Measurements from ENCODE around the gene PXDN. TPM values are rescaled to one million over a fixed set of nuclear protein-coding genes. Genes with fewer than 3 reads are reported as not detected.
"Not testable (repeated sequence)": the region's sequence is repeated elsewhere in the genome, so short reads cannot be mapped to it uniquely, and the experiment has no call there.

PXDN gene
- total RNA-seq, 1 donor from 2014 or later, result 206 TPM

- no peak for DNase-seq (ENCODE audit: low spot score)
These were observed 17.8 kb downstream of the PXDN start for GRCh38 chr2:1726558-1726957.

- DNase-seq (ENCODE audit: low spot score), result not testable (repeated sequence)
These were observed 20.0 kb downstream of the PXDN start for GRCh38 chr2:1724351-1724750.

- DNase-seq (ENCODE audit: low spot score), result no peak
These were observed 20.8 kb downstream of the PXDN start for GRCh38 chr2:1723397-1724042.

- DNase-seq (ENCODE audit: low spot score), result no peak
These were observed 21.6 kb downstream of the PXDN start for GRCh38 chr2:1722692-1723091.

- DNase-seq (ENCODE audit: low spot score), result no peak
These were observed 22.3 kb downstream of the PXDN start for GRCh38 chr2:1721706-1722646.

GRCh38 chr2:1718339-1719220, 25.7 kb downstream of the PXDN start:
- DNase-seq (ENCODE audit: low spot score), result no peak

GRCh38 chr2:1717113-1717512, 27.2 kb downstream of the PXDN start:
- DNase-seq (ENCODE audit: low spot score), result no peak

- no peak for DNase-seq (ENCODE audit: low spot score)
These were observed 27.9 kb downstream of the PXDN start for GRCh38 chr2:1716441-1716840.

- DNase-seq (ENCODE audit: low spot score), result not testable (repeated sequence)
These were observed 28.4 kb downstream of the PXDN start for GRCh38 chr2:1716014-1716305.

GRCh38 chr2:1715184-1716013, 28.9 kb downstream of the PXDN start:
- no peak for DNase-seq (ENCODE audit: low spot score)

GRCh38 chr2:1714291-1715064, 29.8 kb downstream of the PXDN start:
- DNase-seq (ENCODE audit: low spot score), result no peak

GRCh38 chr2:1713839-1714236, 30.5 kb downstream of the PXDN start:
- DNase-seq (ENCODE audit: low spot score), result no peak

- DNase-seq (ENCODE audit: low spot score), result no peak
These were observed 31.0 kb downstream of the PXDN start for GRCh38 chr2:1713142-1713838.

GRCh38 chr2:1709946-1710560, 34.3 kb downstream of the PXDN start:
- DNase-seq (ENCODE audit: low spot score), result no peak

GRCh38 chr2:1709335-1709605, 35.0 kb downstream of the PXDN start:
- no peak for DNase-seq (ENCODE audit: low spot score)

GRCh38 chr2:1708476-1709334, 35.6 kb downstream of the PXDN start:
- no peak for DNase-seq (ENCODE audit: low spot score)

- DNase-seq (ENCODE audit: low spot score), result peak; percentile 52
These were observed 36.4 kb downstream of the PXDN start for GRCh38 chr2:1707771-1708418.
